NCI-H2196 (cell line): ENCODE results near the gene KLHDC9.

Experiments
- DNase-seq: peaks from one replicate; lab custom pipeline; 2025; ENCODE audit not compliant: unreplicated experiment; lab: John Stamatoyannopoulos, UW

KLHDC9 gene

DNA sequence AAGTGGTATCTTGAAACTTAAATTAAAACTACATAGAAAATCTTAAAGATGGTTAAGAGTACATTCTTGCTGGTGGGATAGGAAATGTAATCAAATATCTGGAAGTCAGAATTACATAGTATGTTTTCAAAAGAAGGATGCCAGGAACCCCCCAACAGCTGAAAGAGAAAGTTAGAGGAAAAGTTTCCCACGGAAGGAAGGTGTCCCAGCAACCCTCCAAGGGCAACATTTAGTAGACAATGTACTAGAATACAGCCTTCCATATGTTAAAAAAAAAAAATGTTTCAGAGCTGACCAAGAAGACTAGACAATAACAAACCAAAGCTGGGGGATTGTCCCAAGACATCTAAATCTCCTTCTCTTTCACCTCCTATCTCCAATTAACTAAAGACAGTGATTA lies 32.1 kb downstream of the KLHDC9 start:
- no peak for DNase-seq

DNA sequence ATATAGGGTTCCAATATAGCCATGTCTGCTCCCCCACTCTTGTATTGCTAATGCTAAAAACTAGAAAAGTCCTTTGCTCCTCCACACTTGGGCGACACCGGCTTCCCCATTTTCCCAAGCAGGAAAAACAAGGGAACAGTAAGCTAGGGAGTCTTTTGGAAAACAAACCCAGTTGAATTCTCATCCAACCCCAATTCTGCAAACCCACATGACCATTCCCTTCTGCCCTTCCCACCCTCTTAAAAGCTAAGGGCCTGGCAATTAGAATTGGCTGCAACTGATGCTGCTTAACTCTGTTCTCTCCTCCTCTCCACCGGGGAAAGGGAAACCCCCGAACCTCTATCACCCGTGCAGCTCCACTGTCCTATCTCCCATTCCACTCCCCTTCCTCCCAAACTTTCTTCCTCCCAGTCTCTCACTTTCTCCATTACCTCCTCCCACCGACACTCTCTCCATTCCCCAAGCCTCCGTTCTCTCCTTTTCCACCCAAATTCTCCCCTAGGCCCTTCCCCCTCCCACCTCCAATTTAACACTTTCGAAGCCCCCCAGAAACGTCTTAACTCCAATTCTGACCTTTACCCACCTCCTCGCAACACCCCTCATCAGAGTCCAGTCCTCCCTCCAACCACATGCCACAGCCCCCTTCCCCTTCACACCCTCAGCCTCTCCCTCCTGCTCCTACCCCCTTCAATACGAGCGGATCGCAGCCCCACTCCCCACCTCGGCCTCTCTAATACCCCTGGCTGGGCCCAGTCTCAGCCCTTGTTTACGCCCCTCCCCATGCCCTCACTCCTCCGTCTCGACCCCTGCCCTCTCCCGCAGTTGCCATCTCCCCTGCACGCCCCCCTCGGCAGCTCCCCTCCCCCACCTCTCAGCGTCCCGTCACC lies 33.6 kb downstream of the KLHDC9 start:
- DNase-seq = no peak

DNA sequence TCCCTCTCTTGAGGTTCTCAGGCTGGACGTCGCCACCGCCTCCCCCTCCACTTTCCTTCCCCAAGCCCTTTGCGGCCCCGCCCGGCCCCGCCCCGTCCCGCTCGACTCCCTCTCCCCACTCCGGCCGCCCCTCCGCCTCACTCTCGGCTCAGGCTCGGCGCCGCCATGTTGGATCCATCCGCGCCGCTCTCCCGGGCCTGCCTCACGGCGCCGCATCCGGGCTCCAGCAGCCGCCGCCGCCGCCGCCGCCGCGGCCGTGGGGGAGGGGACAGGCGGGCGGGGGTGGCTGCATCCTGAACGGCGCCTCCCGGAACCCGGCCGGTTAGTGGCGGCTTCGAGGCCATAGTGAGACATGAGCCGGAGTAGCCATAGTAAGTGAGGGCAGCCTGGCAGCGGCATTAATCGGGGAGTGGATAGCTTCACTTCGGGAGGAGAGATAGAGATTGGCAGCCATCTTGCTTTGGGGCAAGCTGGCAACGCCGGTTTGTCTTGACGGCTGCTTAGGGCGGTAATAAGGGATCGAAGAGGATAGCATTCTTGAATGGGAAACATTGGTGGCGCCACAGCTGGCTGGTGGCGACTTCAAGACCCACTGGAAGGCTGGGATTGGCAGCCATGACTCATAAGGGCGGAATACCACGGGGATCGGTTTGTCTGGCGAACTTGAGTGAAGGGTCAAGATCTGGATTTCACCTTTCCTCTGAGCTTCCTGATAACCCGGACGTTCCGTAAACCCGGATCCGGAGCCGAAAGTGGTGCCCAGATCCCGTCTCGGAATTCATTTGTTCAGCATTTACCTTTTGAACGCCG lies 34.5 kb downstream of the KLHDC9 start, which contains the start of gene DEDD:
Gene DEDD (minus strand): TSS at position 258 of the 810 bp plus-strand sequence. CDS start 8,205 bp downstream, outside the sequence.
- peak; percentile 91 for DNase-seq

DNA sequence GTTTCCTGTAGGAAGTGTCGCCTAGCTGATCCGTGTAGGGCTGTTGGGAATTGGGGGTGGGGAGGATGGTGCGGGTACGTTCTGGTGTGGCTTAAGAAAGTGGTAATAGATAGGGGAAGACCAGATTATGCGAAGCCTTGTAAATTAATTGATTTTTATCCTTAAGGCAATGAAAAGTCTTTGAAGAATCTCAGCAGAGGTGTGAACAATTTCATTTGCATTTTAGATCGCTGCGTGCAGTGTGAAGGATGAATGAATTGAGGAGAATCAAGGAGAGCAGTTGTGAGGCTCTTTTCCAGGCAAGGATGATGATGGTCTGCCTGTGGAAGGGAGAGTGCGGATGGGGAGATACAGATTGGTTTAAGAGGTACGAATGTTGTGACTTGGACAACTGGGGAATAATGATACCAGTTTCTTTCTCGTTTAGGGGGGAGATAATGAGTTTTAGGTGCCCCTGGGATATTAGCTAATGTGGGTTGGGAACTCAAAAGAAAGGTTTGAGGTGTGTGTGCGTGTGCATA lies 35.1 kb downstream of the KLHDC9 start:
- no peak for DNase-seq

DNA sequence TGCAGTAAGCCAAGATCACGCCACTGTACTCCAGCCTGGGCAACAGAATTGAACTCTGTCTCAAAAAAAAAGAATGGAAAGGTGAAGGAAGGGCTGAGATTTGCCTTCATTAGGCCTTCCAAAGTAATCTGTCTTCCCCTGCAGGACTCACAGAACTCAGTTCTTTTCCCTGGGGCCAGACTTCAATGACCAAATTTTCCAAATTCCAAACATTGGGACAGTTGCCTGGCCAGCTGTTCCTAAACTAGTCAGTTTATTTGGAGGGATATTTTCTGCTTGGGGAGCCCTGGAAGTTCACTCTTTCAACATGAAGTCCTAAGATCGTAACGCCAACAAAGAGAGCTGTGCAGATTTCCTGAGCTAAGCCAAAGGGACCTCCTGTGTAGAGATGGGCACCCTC lies 39.7 kb downstream of the KLHDC9 start:
- DNase-seq = no peak

DNA sequence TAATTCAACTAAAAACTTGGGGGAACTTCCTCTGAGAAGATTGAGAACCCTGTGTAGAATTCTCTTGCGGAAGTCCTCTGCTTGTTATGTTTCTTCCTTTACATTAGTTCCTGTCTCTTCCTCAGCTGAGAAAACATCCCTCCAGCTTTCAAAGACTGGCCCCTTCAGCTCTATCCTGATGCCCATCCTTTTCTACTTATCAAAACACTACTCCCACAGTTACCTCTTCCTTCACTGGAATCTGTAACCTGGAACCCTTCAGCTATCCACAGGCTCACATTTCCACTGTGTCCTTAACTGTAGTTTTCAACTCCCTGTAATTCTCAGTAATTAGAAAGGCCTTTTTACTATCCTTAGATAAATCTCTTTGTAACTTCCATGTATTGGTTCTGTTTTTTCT lies 40.3 kb downstream of the KLHDC9 start:
- DNase-seq = no peak

DNA sequence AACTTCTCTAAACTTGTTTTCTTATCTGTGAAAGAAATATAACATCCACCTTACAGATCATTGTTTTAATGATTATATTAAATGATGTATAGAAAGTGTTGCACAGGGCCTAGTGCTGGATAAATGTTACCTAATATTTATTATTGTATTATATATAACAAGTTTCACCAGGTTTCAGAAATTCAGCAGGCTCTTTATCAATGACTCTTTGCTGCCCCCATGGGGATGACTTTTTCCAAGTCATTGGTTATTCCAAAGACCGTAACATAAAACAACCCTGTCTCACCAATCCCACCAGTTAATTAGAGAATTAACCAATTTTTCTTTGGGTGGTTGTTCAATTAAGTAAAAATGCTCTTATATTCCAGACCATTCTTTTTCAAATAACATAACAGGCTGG lies 41.6 kb downstream of the KLHDC9 start:
- peak; percentile 59 for DNase-seq

DNA sequence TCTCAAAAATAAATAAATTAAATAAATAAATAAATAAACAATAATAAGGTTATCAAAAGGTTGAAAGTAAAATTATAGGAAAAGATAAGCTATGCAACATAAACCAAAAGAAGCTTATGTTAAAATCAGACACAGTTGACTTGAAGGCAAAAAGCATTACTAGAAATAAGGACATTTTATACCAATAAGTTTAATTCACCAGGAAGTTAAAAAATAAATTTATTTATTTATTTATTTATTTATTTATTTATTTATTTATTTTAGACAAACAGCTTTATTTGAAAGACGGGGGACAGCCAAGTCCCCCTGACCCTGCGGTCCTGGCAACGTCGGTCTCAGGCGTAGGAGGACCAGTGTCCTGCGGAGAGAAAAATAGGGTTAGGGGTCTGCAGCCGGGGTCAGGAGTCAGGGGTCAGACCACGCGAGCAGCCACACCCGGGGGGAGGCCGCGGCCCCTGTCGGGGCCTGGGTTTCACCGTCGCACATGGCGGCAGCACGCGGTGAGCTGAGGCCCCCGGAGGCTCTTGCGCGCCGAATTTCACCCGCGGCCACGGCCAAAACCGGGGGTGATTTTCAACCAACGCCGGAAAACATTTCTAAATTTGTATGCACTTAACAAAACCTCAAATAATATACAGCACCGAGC lies 42.7 kb downstream of the KLHDC9 start:
- DNase-seq = no peak

DNA sequence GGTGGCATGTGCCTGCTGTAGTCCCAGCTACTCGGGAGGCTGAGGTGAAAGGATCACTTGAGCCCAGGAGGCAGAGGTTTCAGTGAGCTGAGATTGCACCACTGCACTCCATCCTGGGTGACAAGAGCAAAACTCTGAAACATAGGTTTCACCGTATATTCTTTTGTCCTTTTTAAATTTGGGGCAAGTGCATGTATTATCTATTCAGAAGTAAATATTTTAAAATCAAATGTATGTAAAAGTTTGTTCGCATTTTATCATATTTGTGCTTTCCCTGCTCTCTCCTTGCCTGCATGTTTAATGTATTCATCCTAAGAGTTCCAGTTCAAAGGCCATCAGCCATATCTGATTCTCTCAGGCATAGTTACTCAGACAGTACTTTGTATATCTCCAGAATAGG lies 47.7 kb downstream of the KLHDC9 start:
- DNase-seq = no peak
